Caco-2 (cell line): ENCODE measurements around the gene RBBP7. TPM values are rescaled to one million over a fixed set of nuclear protein-coding genes. Genes with fewer than 3 reads are reported as not detected.

Experiments used
- BruUV-seq: library from RNA; stranded (reverse); fragments of 400-500 nt; replicated peaks from 2 replicates; lab custom pipeline; 2021; lab: Mats Ljungman, UMichigan
- CTCF ChIA-PET: fragments of 300-600 bp; sonication (Branson Sonifier 250); formaldehyde crosslinking; loops from one replicate; lab custom pipeline; 2022; ENCODE audit warnings: antibody characterized with exemption; lab: Charles Lee
- POLR2A ChIA-PET: fragments of 300-600 bp; sonication (Branson Sonifier 250); formaldehyde crosslinking; loops from one replicate; lab custom pipeline; 2022; ENCODE audit warnings: antibody characterized with exemption; lab: Charles Lee
- DNase-seq, 2 experiments: peaks; one replicate each; pipeline versions ENCODE4 v3.0.0 to v3.0.0-alpha.2; 2020 to 2022
- H3K27me3 ChIP-seq: replicated peaks from 2 replicates; pipeline ENCODE4 v1.6.0; 2011; ENCODE audit warnings: low read length; ENCODE audit not compliant: control insufficient read depth, insufficient read depth
- H3K36me3 ChIP-seq: 2 replicates; pipeline ENCODE4 v1.5.1; 2011; ENCODE audit warnings: low read length; ENCODE audit not compliant: control insufficient read depth, insufficient read depth
- H3K4me1 ChIP-seq: fragments of 250-450 bp; sonication (Bioruptor Pico); 2 replicates; pipeline ENCODE4 v1.5.1; 2020; ENCODE audit warnings: mild to moderate bottlenecking
- H3K4me3 ChIP-seq: 2 replicates; pipeline ENCODE4 v1.5.1; 2011; ENCODE audit warnings: low read depth, mild to moderate bottlenecking, control low read depth, low read length
- H3K9me3 ChIP-seq: fragments of 250-450 bp; sonication (Bioruptor Pico); 2 replicates; pipeline ENCODE4 v1.5.1; 2020; ENCODE audit warnings: mild to moderate bottlenecking, moderate library complexity
- H3K27ac Mint-ChIP-seq: one replicate; pipeline ENCODE4 v1.8.0; 2022; ENCODE audit warnings: mixed read lengths; ENCODE audit not compliant: unreplicated experiment
- H3K27me3 Mint-ChIP-seq: one replicate; pipeline ENCODE4 v1.8.0; 2022; ENCODE audit warnings: mixed read lengths; ENCODE audit not compliant: insufficient read depth, unreplicated experiment
- H3K36me3 Mint-ChIP-seq: one replicate; pipeline ENCODE4 v1.8.0; 2022; ENCODE audit warnings: mild to moderate bottlenecking, mixed read lengths; ENCODE audit not compliant: insufficient read depth, unreplicated experiment
- H3K4me1 Mint-ChIP-seq: one replicate; pipeline ENCODE4 v1.8.0; 2022; ENCODE audit warnings: low read depth, mixed read lengths; ENCODE audit not compliant: unreplicated experiment
- H3K4me3 Mint-ChIP-seq: one replicate; pipeline ENCODE4 v1.8.0; 2022; ENCODE audit warnings: mild to moderate bottlenecking, moderate library complexity, mixed read lengths; ENCODE audit not compliant: unreplicated experiment
- H3K9me3 Mint-ChIP-seq: one replicate; pipeline ENCODE4 v1.8.0; 2022; ENCODE audit warnings: mixed read lengths; ENCODE audit not compliant: unreplicated experiment
- intact Hi-C: fragments of 100-400 bp; cut with micrococcal nuclease; formaldehyde crosslinking; loops from one replicate; pipeline ENCODE4 v1.10.0; 2022; ENCODE audit not compliant: unreplicated experiment
- total RNA-seq: library from RNA; stranded (reverse); gene quantifications from 2 replicates; pipeline ENCODE4 v1.2.3, GENCODE V29; 2022
- TF ChIP-seq, protein P1 (sequence below), 2 experiments: fragments of 200-600 bp in 1 of 2; IDR thresholded peaks; 1 replicate in 1 of 2; 2 replicates in 1 of 2; pipeline versions ENCODE4 v1.5.1 to v1.8.0; 2011 to 2022; ENCODE audit warnings: antibody characterized with exemption in 1 of 2, control low read depth in 1 of 2, inconsistent platforms in 1 of 2, low read depth in 1 of 2, low read length in 1 of 2, mild to moderate bottlenecking in 1 of 2, moderate library complexity in 1 of 2; ENCODE audit not compliant: insufficient read depth in 1 of 2, severe bottlenecking in 1 of 2, unreplicated experiment in 1 of 2

RBBP7 gene
- total RNA-seq, 1 experiment from 2014 or later = 131 TPM

- Mint-ChIP-seq H3K4me1 (no peaks in the 10 kb centered on the region), H3K36me3 (peaks cover 14% of the 10 kb centered on the region), H3K27ac (no peak overlapping the region), H3K4me3 (no peak overlapping the region), H3K27me3 (peaks cover 3% of the 10 kb centered on the region), H3K9me3 (no peaks in the 10 kb centered on the region)
- no peak for DNase-seq
- TF ChIP-seq, protein P1, sequence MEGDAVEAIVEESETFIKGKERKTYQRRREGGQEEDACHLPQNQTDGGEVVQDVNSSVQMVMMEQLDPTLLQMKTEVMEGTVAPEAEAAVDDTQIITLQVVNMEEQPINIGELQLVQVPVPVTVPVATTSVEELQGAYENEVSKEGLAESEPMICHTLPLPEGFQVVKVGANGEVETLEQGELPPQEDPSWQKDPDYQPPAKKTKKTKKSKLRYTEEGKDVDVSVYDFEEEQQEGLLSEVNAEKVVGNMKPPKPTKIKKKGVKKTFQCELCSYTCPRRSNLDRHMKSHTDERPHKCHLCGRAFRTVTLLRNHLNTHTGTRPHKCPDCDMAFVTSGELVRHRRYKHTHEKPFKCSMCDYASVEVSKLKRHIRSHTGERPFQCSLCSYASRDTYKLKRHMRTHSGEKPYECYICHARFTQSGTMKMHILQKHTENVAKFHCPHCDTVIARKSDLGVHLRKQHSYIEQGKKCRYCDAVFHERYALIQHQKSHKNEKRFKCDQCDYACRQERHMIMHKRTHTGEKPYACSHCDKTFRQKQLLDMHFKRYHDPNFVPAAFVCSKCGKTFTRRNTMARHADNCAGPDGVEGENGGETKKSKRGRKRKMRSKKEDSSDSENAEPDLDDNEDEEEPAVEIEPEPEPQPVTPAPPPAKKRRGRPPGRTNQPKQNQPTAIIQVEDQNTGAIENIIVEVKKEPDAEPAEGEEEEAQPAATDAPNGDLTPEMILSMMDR (IDR thresholded peaks at IDR 0.05; ENCODE audit: insufficient read depth in 1 of 2, low read depth in 1 of 2, low read length in 1 of 2, severe bottlenecking in 1 of 2, unreplicated experiment in 1 of 2) = no peak
- no TSS peak for BruUV-seq
- intact Hi-C loops = no loop called here
- Histone ChIP-seq H3K4me3 (no peak overlapping the region), H3K36me3 (no peaks in the 10 kb centered on the region), H3K4me1 (peaks cover 4% of the 10 kb centered on the region; the same call in 1 of the 2 replicates), H3K9me3 (no peaks in the 10 kb centered on the region), H3K27me3 (no peaks in the 10 kb centered on the region)
- ChIA-PET POLR2A (no interaction called here), CTCF (no interaction called here)
Observed at GRCh38 chrX:16873106-16873505, 2.9 kb upstream of the RBBP7 start.

DNA sequence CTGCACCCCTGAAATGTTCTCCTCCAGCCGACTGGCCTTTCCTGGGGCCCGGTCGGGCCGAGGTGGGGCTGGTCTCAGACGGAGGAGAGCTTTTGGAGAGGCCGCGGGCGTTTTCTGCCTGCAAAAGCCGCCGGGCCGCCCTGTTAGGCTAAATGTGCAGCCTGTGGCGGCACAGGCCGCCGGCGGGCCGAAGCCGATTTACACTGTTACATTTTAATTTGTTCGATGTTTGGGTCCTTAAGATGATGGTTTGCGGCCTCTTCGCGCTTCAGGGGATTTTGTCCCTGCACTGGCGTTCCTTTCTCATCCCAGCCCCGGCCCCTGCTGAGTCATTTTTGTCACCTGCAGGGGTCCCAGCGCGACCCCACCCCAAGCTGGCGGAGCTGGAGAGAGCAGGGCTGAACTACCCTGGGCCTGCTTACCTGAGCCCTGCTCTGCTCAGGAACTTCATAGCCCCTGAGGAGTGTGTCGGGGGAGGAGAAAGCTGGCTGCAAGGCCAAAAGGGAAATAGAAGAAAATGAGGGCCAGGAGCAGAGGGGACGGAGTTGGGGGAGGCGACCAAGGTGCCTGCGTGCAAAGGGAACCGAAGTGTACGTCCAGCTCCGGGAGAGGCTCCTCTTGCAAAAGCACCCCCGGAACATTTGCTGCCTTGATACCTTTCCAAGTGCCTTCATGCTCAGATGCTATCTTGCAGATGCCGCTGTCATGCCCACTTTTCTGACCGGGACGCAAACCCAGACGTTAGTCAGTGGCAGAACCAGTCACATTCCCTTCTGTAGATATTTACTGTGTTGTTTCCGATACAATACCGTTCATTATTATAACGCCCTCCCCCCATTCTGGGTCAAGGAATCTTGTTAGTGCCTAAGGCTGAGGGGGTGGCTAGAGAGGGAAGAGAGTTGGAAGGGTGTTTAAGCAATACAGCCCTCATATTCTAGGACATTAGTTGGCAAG is 977 bp upstream of the RBBP7 start:
- no TSS peak for BruUV-seq
- Histone ChIP-seq H3K36me3 (no peaks in the 10 kb centered on the region), H3K27me3 (no peaks in the 10 kb centered on the region), H3K9me3 (no peaks in the 10 kb centered on the region), H3K4me3 (peak overlapping the region; percentile 38), H3K4me1 (peaks cover 6% of the 10 kb centered on the region; the same call in 1 of the 2 replicates)
- peaks cover 3% of the 10 kb centered on the region for H3K27me3 Mint-ChIP-seq
- peak; percentile 21 to 29 for DNase-seq
- H3K9me3 Mint-ChIP-seq = no peaks in the 10 kb centered on the region
- no peaks in the 10 kb centered on the region for H3K4me1 Mint-ChIP-seq
- H3K4me3 Mint-ChIP-seq = peak overlapping the region; percentile 99
- POLR2A ChIA-PET = no interaction called here
- peaks cover 25% of the 10 kb centered on the region for H3K36me3 Mint-ChIP-seq
- peak overlapping the region; percentile 99 for H3K27ac Mint-ChIP-seq
- TF ChIP-seq, protein P1 (IDR thresholded peaks at IDR 0.05; ENCODE audit: insufficient read depth in 1 of 2, low read depth in 1 of 2, low read length in 1 of 2, severe bottlenecking in 1 of 2, unreplicated experiment in 1 of 2) = no peak
- intact Hi-C loops = no loop called here
- CTCF ChIA-PET = interaction anchor here (0.6 to 1.9 kb wide), 3 partner anchors 11 to 76 kb away, joined by 3 to 8 read pairs (median 5); partner anchors contain the start of gene REPS2

DNA sequence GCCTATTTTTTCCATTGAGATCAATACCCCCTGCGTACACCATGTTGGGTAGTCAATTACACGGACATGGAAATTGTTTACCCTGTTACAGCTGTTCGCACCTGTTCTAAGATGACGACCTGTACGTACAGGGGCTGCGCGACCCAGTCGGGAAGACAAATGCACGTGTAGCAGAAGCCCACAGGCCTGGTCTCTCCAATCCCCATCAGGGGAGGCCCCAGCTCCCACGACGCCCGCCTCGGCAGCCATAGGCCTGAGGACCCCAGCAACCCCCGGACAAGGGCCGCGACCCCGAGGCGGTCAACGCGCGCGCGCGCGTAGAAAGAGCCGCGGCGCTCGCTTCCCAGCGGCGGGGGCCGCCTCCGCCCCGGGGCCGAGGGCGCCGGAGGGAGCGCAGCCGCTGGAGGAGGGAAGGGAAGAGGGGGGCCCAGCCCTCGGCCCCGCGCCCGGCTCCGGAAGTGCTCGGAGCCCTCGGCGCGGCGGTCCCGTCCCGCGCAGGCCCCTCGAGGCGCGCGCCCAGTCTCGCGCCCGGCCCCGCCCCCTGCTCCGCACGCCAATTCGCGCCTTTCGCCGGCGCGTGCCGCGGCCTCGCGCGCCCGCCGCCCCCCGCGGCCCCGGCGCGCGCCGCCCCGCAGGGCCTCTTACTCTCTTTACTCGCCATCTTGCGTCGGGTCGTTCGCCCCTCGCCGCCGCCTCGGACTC is 618 bp downstream of the RBBP7 start:
- Histone ChIP-seq H3K4me3 (peak overlapping the region; percentile 72), H3K4me1 (peaks cover 6% of the 10 kb centered on the region; the same call in 1 of the 2 replicates), H3K27me3 (no peaks in the 10 kb centered on the region), H3K36me3 (no peaks in the 10 kb centered on the region), H3K9me3 (no peaks in the 10 kb centered on the region)
- CTCF ChIA-PET = interaction anchor here (1.9 kb wide), 1 partner anchor 13 kb away, joined by 8 read pairs; no protein-coding TSS in a partner anchor
- H3K27me3 Mint-ChIP-seq = no peaks in the 10 kb centered on the region
- no peaks in the 10 kb centered on the region for H3K4me1 Mint-ChIP-seq
- no TSS peak for BruUV-seq
- TF ChIP-seq, protein P1 (IDR thresholded peaks at IDR 0.05; ENCODE audit: insufficient read depth in 1 of 2, low read depth in 1 of 2, low read length in 1 of 2, severe bottlenecking in 1 of 2, unreplicated experiment in 1 of 2) = no peak
- peaks cover 26% of the 10 kb centered on the region for H3K36me3 Mint-ChIP-seq
- H3K27ac Mint-ChIP-seq = peak overlapping the region; percentile 99
- intact Hi-C loops = no loop called here
- peak overlapping the region; percentile 99 for H3K4me3 Mint-ChIP-seq
- DNase-seq = peak; percentile 32 to 64
- POLR2A ChIA-PET = no interaction called here
- H3K9me3 Mint-ChIP-seq = no peaks in the 10 kb centered on the region
